H1 (cell line): Measurements from ENCODE around the gene RNF125. TPM values are rescaled to one million over a fixed set of nuclear protein-coding genes. Genes with fewer than 3 reads are reported as not detected.

Experiments
- CTCF ChIA-PET: fragments of 300-600 bp; sonication (Branson Sonifier 250); formaldehyde crosslinking; loops from one replicate; lab custom pipeline; 2021; ENCODE audit not compliant: partially characterized antibody; lab: Charles Lee
- POLR2A ChIA-PET: fragments of 300-600 bp; sonication (Branson Sonifier 250); formaldehyde crosslinking; loops from one replicate; lab custom pipeline; 2021; ENCODE audit warnings: inconsistent platforms; ENCODE audit not compliant: partially characterized antibody; lab: Charles Lee
- DNase-seq, 2 experiments: peaks; one replicate each; pipeline versions ENCODE4 v3.0.0 to v3.0.0-alpha.2; 2010 to 2022; ENCODE audit warnings: low spot score in 2 of 2, low read depth in 1 of 2, mixed read lengths in 1 of 2
- FAIRE-seq: peaks from 2 replicates; lab custom pipeline; 2011; peaks lifted over from hg19 to GRCh38; lab: Jason Lieb, UNC
- H2AFZ ChIP-seq: 2 replicates; pipeline ENCODE4 v1.8.1; 2012; ENCODE audit warnings: low read length, inconsistent platforms
- H2AK5ac ChIP-seq: 2 replicates; pipeline ENCODE4 v1.6.1; 2013; ENCODE audit warnings: low read depth, low read length
- H2BK120ac ChIP-seq: replicated peaks from 2 replicates; pipeline ENCODE3; 2013; ENCODE audit warnings: low read depth, low read length, inconsistent platforms
- H2BK12ac ChIP-seq: 2 replicates; pipeline ENCODE4 v1.6.1; 2013; ENCODE audit warnings: low read depth, low read length
- H2BK15ac ChIP-seq: 2 replicates; pipeline ENCODE4 v1.6.1; 2013; ENCODE audit warnings: low read length
- H2BK20ac ChIP-seq: 2 replicates; pipeline ENCODE4 v1.6.1; 2013; ENCODE audit warnings: low read length
- H2BK5ac ChIP-seq: 2 replicates; pipeline ENCODE4 v1.6.1; 2013; ENCODE audit warnings: low read depth, low read length
- H3K14ac ChIP-seq: 2 replicates; pipeline ENCODE4 v1.6.1; 2013; ENCODE audit warnings: inconsistent platforms; ENCODE audit not compliant: insufficient read length
- H3K18ac ChIP-seq: 2 replicates; pipeline ENCODE4 v1.6.1; 2013; ENCODE audit warnings: low read length; ENCODE audit errors: extremely low read depth
- H3K23ac ChIP-seq: 2 replicates; pipeline ENCODE4 v1.6.1; 2013; ENCODE audit warnings: inconsistent platforms; ENCODE audit not compliant: insufficient read length
- H3K23me2 ChIP-seq: 2 replicates; pipeline ENCODE4 v1.6.1; 2013; ENCODE audit warnings: low read depth, low read length
- H3K27ac ChIP-seq: 2 replicates; pipeline ENCODE4 v1.6.1; 2011; ENCODE audit warnings: low read depth, low read length, inconsistent platforms
- H3K27me3 ChIP-seq, 4 experiments: replicated peaks in 1 of 4; 1 replicate in 1 of 4; 2 replicates in 3 of 4; pipeline versions ENCODE4 v1.6.1 to v1.8.1; 2011 to 2013; ENCODE audit warnings: low read length in 3 of 4, mild to moderate bottlenecking in 3 of 4, inconsistent platforms in 2 of 4, mixed read lengths in 2 of 4, moderate library complexity in 1 of 4; ENCODE audit not compliant: control insufficient read depth in 3 of 4, insufficient read depth in 3 of 4; ENCODE audit errors: extremely low read depth in 1 of 4
- H3K36me3 ChIP-seq, 4 experiments: 2 replicates each; pipeline versions ENCODE4 v1.6.1 to v1.8.1; 2011 to 2013; ENCODE audit warnings: mild to moderate bottlenecking in 4 of 4, low read length in 3 of 4, moderate library complexity in 2 of 4, control low read depth in 1 of 4, inconsistent platforms in 1 of 4; ENCODE audit not compliant: insufficient read depth in 4 of 4, control insufficient read depth in 2 of 4
- H3K4ac ChIP-seq: replicated peaks from 2 replicates; pipeline ENCODE3; 2013; ENCODE audit warnings: low read length, low read depth, mixed read lengths, inconsistent platforms; ENCODE audit not compliant: insufficient read length
- H3K4me1 ChIP-seq, 4 experiments: replicated peaks in 1 of 4; 1 replicate in 1 of 4; 2 replicates in 3 of 4; pipeline versions ENCODE4 v1.6.1 to v1.8.1; 2011 to 2013; ENCODE audit warnings: low read length in 3 of 4, inconsistent platforms in 2 of 4, mixed read lengths in 1 of 4; ENCODE audit not compliant: insufficient read depth in 4 of 4, control insufficient read depth in 3 of 4
- H3K4me2 ChIP-seq, 2 experiments: 2 replicates each; pipeline versions ENCODE4 v1.6.1 to v1.8.1; 2011 to 2013; ENCODE audit warnings: low read depth in 2 of 2, low read length in 2 of 2, control low read depth in 1 of 2, inconsistent platforms in 1 of 2, mild to moderate bottlenecking in 1 of 2; ENCODE audit not compliant: insufficient read depth in 1 of 2
- H3K4me3 ChIP-seq, 4 experiments: fragments of 200-600, 300-600 bp in 1 of 4; sonication (generic), shearing (Covaris generic), sonication (Bioruptor Twin) in 1 of 4; 2 replicates each; pipeline versions ENCODE4 v1.5.1 to v1.8.1; 2011 to 2016; ENCODE audit warnings: low read length in 4 of 4, low read depth in 3 of 4, control low read depth in 2 of 4, inconsistent platforms in 2 of 4, mild to moderate bottlenecking in 2 of 4, mixed read lengths in 1 of 4, moderate library complexity in 1 of 4; ENCODE audit not compliant: insufficient read depth in 2 of 4; ENCODE audit errors: extremely low read depth in 1 of 4
- H3K56ac ChIP-seq: replicated peaks from 2 replicates; pipeline ENCODE3; 2013; ENCODE audit warnings: low read depth, mild to moderate bottlenecking, mixed read lengths, low read length, inconsistent platforms; ENCODE audit not compliant: insufficient read length
- H3K79me1 ChIP-seq: 2 replicates; pipeline ENCODE4 v1.6.1; 2013; ENCODE audit warnings: low read depth, low read length, control low read depth
- H3K79me2 ChIP-seq, 2 experiments: 2 replicates each; pipeline versions ENCODE4 v1.6.1 to v1.8.1; 2012 to 2013; ENCODE audit warnings: low read length in 2 of 2, mild to moderate bottlenecking in 2 of 2, inconsistent platforms in 1 of 2; ENCODE audit not compliant: insufficient read depth in 2 of 2, control insufficient read depth in 1 of 2
- H3K9ac ChIP-seq, 4 experiments: replicated peaks in 1 of 4; 1 replicate in 1 of 4; 2 replicates in 3 of 4; pipeline versions ENCODE4 v1.6.1 to v1.8.1; 2011 to 2013; ENCODE audit warnings: low read depth in 3 of 4, low read length in 3 of 4, control low read depth in 2 of 4, mild to moderate bottlenecking in 2 of 4, moderate library complexity in 2 of 4, inconsistent platforms in 1 of 4; ENCODE audit errors: extremely low read depth in 1 of 4
- H3K9me3 ChIP-seq, 2 experiments: 2 replicates each; pipeline versions ENCODE4 v1.6.1 to v1.8.1; 2012 to 2013; ENCODE audit warnings: mild to moderate bottlenecking in 2 of 2, moderate library complexity in 2 of 2, control low read depth in 1 of 2, inconsistent platforms in 1 of 2, low read depth in 1 of 2, low read length in 1 of 2, mixed read lengths in 1 of 2; ENCODE audit not compliant: insufficient read depth in 2 of 2
- H4K20me1 ChIP-seq, 2 experiments: replicated peaks in 1 of 2; 2 replicates each; pipeline versions ENCODE3 to v1.8.1; 2011 to 2013; ENCODE audit warnings: inconsistent platforms in 2 of 2, low read length in 2 of 2, mild to moderate bottlenecking in 1 of 2; ENCODE audit not compliant: insufficient read depth in 2 of 2, control insufficient read depth in 1 of 2
- H4K5ac ChIP-seq: 2 replicates; pipeline ENCODE4 v1.6.1; 2013; ENCODE audit warnings: low read length, low read depth, mixed read lengths, inconsistent platforms; ENCODE audit not compliant: insufficient read length
- H4K8ac ChIP-seq: 2 replicates; pipeline ENCODE4 v1.8.0; 2013; ENCODE audit warnings: mild to moderate bottlenecking, moderate library complexity, low read length, inconsistent platforms; ENCODE audit not compliant: insufficient read depth; ENCODE audit errors: extremely low read depth
- H4K91ac ChIP-seq: replicated peaks from 2 replicates; pipeline ENCODE3; 2013; ENCODE audit warnings: low read length, mixed read lengths, inconsistent platforms; ENCODE audit not compliant: insufficient read length
- ATF3 ChIP-seq: IDR thresholded peaks from 2 replicates; pipeline ENCODE4 v1.6.1; 2011; ENCODE audit warnings: low read depth, mild to moderate bottlenecking, low read length; ENCODE audit not compliant: insufficient read depth
- CBX5 ChIP-seq: fragments of 300-800, 300-1000 bp; sonication (generic); IDR thresholded peaks from 2 replicates; pipeline ENCODE4 v1.7.1; 2016; ENCODE audit warnings: antibody characterized with exemption, low read length, low read depth
- CHD2 ChIP-seq: IDR thresholded peaks from 2 replicates; pipeline ENCODE4 v1.6.1; 2012; ENCODE audit warnings: low read length, improper control_type of control experiment
- CREB1 ChIP-seq: IDR thresholded peaks from 2 replicates; pipeline ENCODE4 v1.6.1; 2012; ENCODE audit warnings: inconsistent platforms
- GTF2F1 ChIP-seq: IDR thresholded peaks from 2 replicates; pipeline ENCODE4 v1.6.1; 2012; ENCODE audit warnings: low read depth, low read length, improper control_type of control experiment, borderline replicate concordance
- JUN ChIP-seq: IDR thresholded peaks from 2 replicates; pipeline ENCODE4 v1.6.1; 2011; ENCODE audit warnings: low read depth, mild to moderate bottlenecking, improper control_type of control experiment, low read length
- NRF1 ChIP-seq: IDR thresholded peaks from 2 replicates; pipeline ENCODE4 v1.6.1; 2011; ENCODE audit warnings: mild to moderate bottlenecking, low read depth, low read length, improper control_type of control experiment
- RNF2 ChIP-seq: fragments of 200-900, 300-1000 bp; sonication (generic); IDR thresholded peaks from 2 replicates; pipeline ENCODE4 v1.7.1; 2016; ENCODE audit warnings: borderline replicate concordance, low read depth, mild to moderate bottlenecking, antibody characterized with exemption, low read length; ENCODE audit not compliant: poor library complexity, severe bottlenecking; ENCODE audit errors: missing control alignments
- SP2 ChIP-seq: IDR thresholded peaks from 2 replicates; pipeline ENCODE4 v1.6.1; 2012; ENCODE audit warnings: mild to moderate bottlenecking, low read length, inconsistent platforms
- SRF ChIP-seq: IDR thresholded peaks from 2 replicates; pipeline ENCODE4 v1.6.1; 2011; ENCODE audit warnings: mild to moderate bottlenecking, low read depth, low read length, moderate library complexity
- TAF1 ChIP-seq: IDR thresholded peaks from 2 replicates; pipeline ENCODE4 v1.6.1; 2011; ENCODE audit warnings: mild to moderate bottlenecking, low read depth, low read length
- USF2 ChIP-seq: IDR thresholded peaks from 2 replicates; pipeline ENCODE4 v1.6.1; 2011; ENCODE audit warnings: low read length, improper control_type of control experiment
- YY1 ChIP-seq: IDR thresholded peaks from 2 replicates; pipeline ENCODE4 v1.6.1; 2011; ENCODE audit warnings: low read depth, mild to moderate bottlenecking, low read length
- WGBS, 2 experiments: shearing (Covaris generic) in 1 of 2; methylation state at CpG; one replicate each; pipeline versions ENCODE4 v1.1.6 to v1.1.7; 2013 to 2015; ENCODE audit warnings: low lambda C conversion rate in 2 of 2, mixed read lengths in 2 of 2, inconsistent platforms in 1 of 2, low coverage in 1 of 2, missing lambda C conversion rate in 1 of 2; ENCODE audit not compliant: insufficient replicate concordance in 2 of 2, insufficient coverage in 1 of 2, insufficient read length in 1 of 2; ENCODE audit errors: extremely low coverage in 1 of 2, missing lambda C conversion rate in 1 of 2; 5-methylcytosine and 5-hydroxymethylcytosine counted together
- polyA plus RNA-seq, 7 experiments: library from polyadenylated mRNA; depleted of rRNA in 3 of 7; stranded (reverse) in 5 of 7; unstranded in 2 of 7; fragments of >200 nt in 5 of 7; fragments of 200-250 nt in 2 of 7; gene quantifications; 1 replicate in 5 of 7; 2 replicates in 1 of 7; 4 replicates in 1 of 7; pipeline versions ENCODE4 v1.2.1 to v1.2.3, GENCODE V29; 2011 to 2013; ENCODE audit warnings: missing spikeins in 2 of 7, mixed read lengths in 2 of 7
- total RNA-seq: library from RNA; stranded (reverse); fragmentation: NEBNext Ultra II Directional; extraction: Animal tissue kit (Norgen Biotek cat#: 25700); gene quantifications from 2 replicates; pipeline ENCODE4 v1.2.1, GENCODE V29; 2021

RNF125 gene
- total and polyA plus RNA-seq, 2 of the 8 experiments (the other 6 are each of a cell fraction or from before 2014, with no cell fraction given), result 14.3 to 15.2 TPM

GRCh38 chr18:31979714-31980113 lies 38.9 kb upstream of the RNF125 start:
- H3K9ac ChIP-seq, result no peak overlapping the region
- no peak overlapping the region for H2AFZ ChIP-seq
- H2BK20ac ChIP-seq, result no peak overlapping the region
- TF ChIP-seq CBX5, result no peak
- no peak for TF ChIP-seq SRF
- TF ChIP-seq USF2, result no peak
- no peak for TF ChIP-seq YY1
- no peak for TF ChIP-seq JUN
- TF ChIP-seq RNF2, result no peak
- TF ChIP-seq GTF2F1, result no peak
- no peak for TF ChIP-seq NRF1
- no peak for TF ChIP-seq SP2
- TF ChIP-seq CREB1, result no peak
- no peak for TF ChIP-seq ATF3
- TF ChIP-seq TAF1, result no peak
- TF ChIP-seq CHD2, result no peak
- no peak overlapping the region for H3K4ac ChIP-seq
- WGBS, 2 experiments, result 100% methylated on average over 2 of the region's 2 CpGs; no CpG with 5 or more reads in 1 of the 2 experiments
- H3K23ac ChIP-seq, result no peak overlapping the region
- H3K9me3 ChIP-seq, result no peaks in the 10 kb centered on the region
- no peak overlapping the region for H3K4me2 ChIP-seq
- DNase-seq (no peak), FAIRE-seq (no peak)
- no peaks in the 10 kb centered on the region for H4K20me1 ChIP-seq
- H3K56ac ChIP-seq, result no peak overlapping the region
- H3K23me2 ChIP-seq, result no peaks in the 10 kb centered on the region
- no peak overlapping the region for H3K18ac ChIP-seq
- H3K4me1 ChIP-seq, result peaks cover 0 to 4% (median 0%) of the 10 kb centered on the region in 4 experiments; a peak in 1 of 7 replicates
- no peaks in the 10 kb centered on the region for H3K79me2 ChIP-seq
- no peak overlapping the region for H2BK5ac ChIP-seq
- H3K79me1 ChIP-seq, result no peaks in the 10 kb centered on the region
- no peak overlapping the region for H3K4me3 ChIP-seq
- CTCF ChIA-PET, result interaction anchor here (0.6 to 1.0 kb wide), 2 partner anchors 11 to 333 kb away, joined by 3 read pairs; no protein-coding TSS in a partner anchor
- no peak overlapping the region for H2BK12ac ChIP-seq
- no peaks in the 10 kb centered on the region for H3K27me3 ChIP-seq
- H3K36me3 ChIP-seq, result no peaks in the 10 kb centered on the region
- H4K5ac ChIP-seq, result no peak overlapping the region
- no peak overlapping the region for H3K14ac ChIP-seq
- no peak overlapping the region for H4K8ac ChIP-seq
- no peak overlapping the region for H2AK5ac ChIP-seq
- POLR2A ChIA-PET, result no interaction called here
- H3K27ac ChIP-seq, result no peak overlapping the region
- no peak overlapping the region for H2BK120ac ChIP-seq
- no peak overlapping the region for H4K91ac ChIP-seq
- H2BK15ac ChIP-seq, result no peak overlapping the region
